ENCODE measurements around the gene CTNNB1. TPM values are rescaled to one million over a fixed set of nuclear protein-coding genes. Genes with fewer than 3 reads are reported as not detected.

CTNNB1 gene
- total and polyA plus RNA-seq, 2 of the 13 experiments (the other 11 are each of a cell fraction or from before 2014, with no cell fraction given) = 398 to 489 TPM

GRCh38 chr3:41274944-41275668 lies 75.8 kb downstream of the CTNNB1 start (continued):
- TF ChIP-seq, protein P1, sequence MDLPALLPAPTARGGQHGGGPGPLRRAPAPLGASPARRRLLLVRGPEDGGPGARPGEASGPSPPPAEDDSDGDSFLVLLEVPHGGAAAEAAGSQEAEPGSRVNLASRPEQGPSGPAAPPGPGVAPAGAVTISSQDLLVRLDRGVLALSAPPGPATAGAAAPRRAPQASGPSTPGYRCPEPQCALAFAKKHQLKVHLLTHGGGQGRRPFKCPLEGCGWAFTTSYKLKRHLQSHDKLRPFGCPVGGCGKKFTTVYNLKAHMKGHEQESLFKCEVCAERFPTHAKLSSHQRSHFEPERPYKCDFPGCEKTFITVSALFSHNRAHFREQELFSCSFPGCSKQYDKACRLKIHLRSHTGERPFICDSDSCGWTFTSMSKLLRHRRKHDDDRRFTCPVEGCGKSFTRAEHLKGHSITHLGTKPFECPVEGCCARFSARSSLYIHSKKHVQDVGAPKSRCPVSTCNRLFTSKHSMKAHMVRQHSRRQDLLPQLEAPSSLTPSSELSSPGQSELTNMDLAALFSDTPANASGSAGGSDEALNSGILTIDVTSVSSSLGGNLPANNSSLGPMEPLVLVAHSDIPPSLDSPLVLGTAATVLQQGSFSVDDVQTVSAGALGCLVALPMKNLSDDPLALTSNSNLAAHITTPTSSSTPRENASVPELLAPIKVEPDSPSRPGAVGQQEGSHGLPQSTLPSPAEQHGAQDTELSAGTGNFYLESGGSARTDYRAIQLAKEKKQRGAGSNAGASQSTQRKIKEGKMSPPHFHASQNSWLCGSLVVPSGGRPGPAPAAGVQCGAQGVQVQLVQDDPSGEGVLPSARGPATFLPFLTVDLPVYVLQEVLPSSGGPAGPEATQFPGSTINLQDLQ (CRISPR knock-in tag; IDR thresholded peaks at IDR 0.05) = no peak
- TF ChIP-seq ZNF615 (CRISPR knock-in tag; IDR thresholded peaks at IDR 0.05; ENCODE audit: borderline replicate concordance) (no peak), ZMAT3 (CRISPR knock-in tag; conservative IDR thresholded peaks at IDR 0.05) (no peak), HDAC2 (CRISPR knock-in tag; IDR thresholded peaks at IDR 0.05) (peak; percentile 48), ZNF598 (CRISPR knock-in tag; IDR thresholded peaks at IDR 0.05; ENCODE audit: borderline replicate concordance) (no peak), ZNF713 (CRISPR knock-in tag; IDR thresholded peaks at IDR 0.05) (no peak), ZNF343 (CRISPR knock-in tag; IDR thresholded peaks at IDR 0.05) (no peak), NKX3-1 (CRISPR knock-in tag; IDR thresholded peaks at IDR 0.05) (no peak), TRAFD1 (CRISPR knock-in tag; IDR thresholded peaks at IDR 0.05; ENCODE audit: borderline replicate concordance) (no peak), U2AF2 (IDR thresholded peaks at IDR 0.05; ENCODE audit: low read depth, low read length) (no peak), REPIN1 (CRISPR knock-in tag; IDR thresholded peaks at IDR 0.05; ENCODE audit: borderline replicate concordance, low read depth) (0 out of 2 replicates have a peak, but pooled peaks have one; percentile 23), ZBTB3 (CRISPR knock-in tag; IDR thresholded peaks at IDR 0.05; ENCODE audit: borderline replicate concordance, low read depth) (no peak), ZBTB7A (CRISPR knock-in tag; IDR thresholded peaks at IDR 0.05) (no peak), HNRNPL (IDR thresholded peaks at IDR 0.05; ENCODE audit: low read depth, low read length) (no peak), ATF7-NPFF (CRISPR knock-in tag; IDR thresholded peaks at IDR 0.05; ENCODE audit: low read depth) (no peak), TAF1 (CRISPR knock-in tag; IDR thresholded peaks at IDR 0.05) (no peak), ZNF20 (CRISPR knock-in tag; IDR thresholded peaks at IDR 0.05) (no peak), CREB3 (CRISPR knock-in tag; IDR thresholded peaks at IDR 0.05) (no peak), NFKB2 (CRISPR knock-in tag; IDR thresholded peaks at IDR 0.05; ENCODE audit: borderline replicate concordance) (no peak)
- TF ChIP-seq, protein P2, sequence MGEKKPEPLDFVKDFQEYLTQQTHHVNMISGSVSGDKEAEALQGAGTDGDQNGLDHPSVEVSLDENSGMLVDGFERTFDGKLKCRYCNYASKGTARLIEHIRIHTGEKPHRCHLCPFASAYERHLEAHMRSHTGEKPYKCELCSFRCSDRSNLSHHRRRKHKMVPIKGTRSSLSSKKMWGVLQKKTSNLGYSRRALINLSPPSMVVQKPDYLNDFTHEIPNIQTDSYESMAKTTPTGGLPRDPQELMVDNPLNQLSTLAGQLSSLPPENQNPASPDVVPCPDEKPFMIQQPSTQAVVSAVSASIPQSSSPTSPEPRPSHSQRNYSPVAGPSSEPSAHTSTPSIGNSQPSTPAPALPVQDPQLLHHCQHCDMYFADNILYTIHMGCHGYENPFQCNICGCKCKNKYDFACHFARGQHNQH (CRISPR knock-in tag; IDR thresholded peaks at IDR 0.05) = no peak; the same call in 1 of the 2 replicates
- TF ChIP-seq, protein P3, sequence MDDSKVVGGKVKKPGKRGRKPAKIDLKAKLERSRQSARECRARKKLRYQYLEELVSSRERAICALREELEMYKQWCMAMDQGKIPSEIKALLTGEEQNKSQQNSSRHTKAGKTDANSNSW (CRISPR knock-in tag; IDR thresholded peaks at IDR 0.05; ENCODE audit: borderline replicate concordance) = no peak

Measured in HepG2 (cell line).